T-helper 22 cell (primary cell): ENCODE results near the gene KDSR.

Experiments used
- DNase-seq: peaks from one replicate; pipeline ENCODE4 v3.0.0-alpha.2; 2020; ENCODE audit warnings: low read depth

KDSR gene

GRCh38 chr18:63306819-63307550, 60.0 kb downstream of the KDSR start:
- no peak for DNase-seq

- DNase-seq: no peak
Measured at GRCh38 chr18:63306249-63306648, 60.8 kb downstream of the KDSR start.

- DNase-seq: no peak
Measured at GRCh38 chr18:63303547-63303946, 63.5 kb downstream of the KDSR start.

GRCh38 chr18:63302636-63303405, 64.2 kb downstream of the KDSR start:
- no peak for DNase-seq

DNA sequence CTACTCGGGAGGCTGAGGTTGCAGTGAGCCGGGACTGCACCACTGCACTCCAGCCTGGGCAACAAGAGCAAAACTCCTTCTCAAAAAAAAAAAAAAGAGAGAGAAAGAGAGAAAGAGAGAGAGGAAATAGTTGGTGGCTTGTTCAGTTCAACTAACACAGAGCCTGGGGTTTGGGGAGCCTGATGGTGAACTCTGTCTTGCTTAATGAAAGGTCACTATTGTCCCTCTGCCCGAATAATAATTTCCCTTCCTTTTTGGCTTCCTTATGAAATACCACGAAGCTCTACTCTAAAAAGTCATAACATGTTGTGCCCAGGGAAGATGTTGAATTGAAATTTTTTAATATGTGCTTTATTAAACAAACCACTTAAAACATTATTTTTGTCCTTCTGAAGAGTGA, 64.8 kb downstream of the KDSR start:
- DNase-seq: no peak

- no peak for DNase-seq
Measured at GRCh38 chr18:63301434-63301833, 65.6 kb downstream of the KDSR start.

GRCh38 chr18:63299837-63300745, 66.9 kb downstream of the KDSR start:
- DNase-seq: no peak

DNA sequence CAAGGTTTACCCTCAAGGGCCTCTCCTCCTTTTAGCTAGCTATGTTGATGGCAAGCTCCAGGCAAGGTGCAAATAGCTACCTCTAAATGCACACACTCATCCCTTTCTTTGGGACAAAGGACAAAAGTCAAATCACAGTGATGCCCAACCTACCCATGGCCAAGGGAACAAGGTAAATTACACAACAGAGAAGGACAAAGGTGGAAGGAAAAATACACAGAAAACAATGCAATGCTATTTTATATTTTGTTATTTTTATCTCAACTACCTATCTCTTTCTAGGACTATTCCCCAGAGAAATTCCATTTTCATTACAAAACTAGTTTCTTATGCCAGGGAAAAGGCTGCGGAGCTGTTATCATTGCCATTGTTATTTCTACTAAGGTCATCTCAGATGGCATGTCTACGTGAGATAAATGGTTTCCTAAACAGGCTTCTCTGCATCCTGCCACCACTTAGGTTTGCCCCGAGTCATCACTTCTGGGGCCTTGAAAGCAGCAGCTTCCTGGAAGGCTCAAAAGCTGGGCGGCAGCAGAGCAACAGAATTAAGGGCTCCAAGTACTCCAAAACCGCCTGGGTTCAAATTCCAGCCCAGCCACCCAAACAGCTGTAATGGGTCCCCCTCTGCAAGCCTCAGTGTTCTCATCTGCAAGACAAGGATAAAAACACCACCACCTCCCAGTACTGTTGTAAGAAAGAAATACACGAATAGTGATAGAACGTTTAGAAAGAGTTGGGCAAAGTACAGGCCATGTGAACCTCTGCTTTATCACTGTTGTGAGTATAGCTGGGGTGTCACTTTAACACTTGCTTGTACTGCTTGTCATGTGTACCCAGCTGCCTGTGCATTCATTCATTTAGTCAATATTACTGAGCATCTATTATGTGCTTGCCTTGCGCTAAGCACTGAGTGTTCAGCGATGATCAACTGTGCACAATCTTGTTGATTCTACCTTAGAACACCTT, 68.3 kb downstream of the KDSR start:
- DNase-seq: no peak

DNA sequence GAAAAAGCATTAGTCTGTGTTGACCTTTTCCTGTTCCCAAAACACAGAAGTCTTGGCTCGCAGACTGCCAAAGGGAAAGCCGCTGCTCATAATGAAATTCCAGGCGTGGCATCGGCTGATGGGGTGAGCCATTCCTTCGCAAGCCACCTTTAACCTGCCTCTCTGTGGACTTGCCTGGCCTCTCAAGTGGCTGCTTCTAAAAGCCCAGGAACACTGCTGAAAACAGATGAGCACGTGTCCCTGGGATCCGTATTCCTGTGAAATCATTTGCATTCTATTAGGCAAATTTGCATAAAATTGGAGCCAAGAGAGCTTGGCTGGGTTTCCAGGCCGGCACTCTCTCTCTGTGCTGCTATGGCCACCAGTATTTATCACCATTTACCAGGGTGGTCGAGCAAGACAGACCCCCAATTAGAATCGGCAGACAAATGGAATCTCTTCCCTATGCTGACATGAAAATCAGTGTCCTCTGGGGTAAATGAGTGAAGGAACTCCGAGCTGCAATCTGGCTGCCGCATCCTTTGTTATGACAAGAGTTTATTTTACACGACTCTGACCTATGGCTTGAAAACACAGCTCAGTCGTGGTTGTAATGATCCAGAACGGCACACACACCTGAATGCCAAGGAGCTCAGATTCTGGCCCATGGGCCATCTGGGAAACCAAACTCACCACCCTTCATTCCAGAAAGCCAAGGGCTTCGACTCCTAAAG, 69.2 kb downstream of the KDSR start:
- no peak for DNase-seq

- no peak for DNase-seq
Measured at GRCh38 chr18:63293935-63294334, 73.1 kb downstream of the KDSR start.

DNA sequence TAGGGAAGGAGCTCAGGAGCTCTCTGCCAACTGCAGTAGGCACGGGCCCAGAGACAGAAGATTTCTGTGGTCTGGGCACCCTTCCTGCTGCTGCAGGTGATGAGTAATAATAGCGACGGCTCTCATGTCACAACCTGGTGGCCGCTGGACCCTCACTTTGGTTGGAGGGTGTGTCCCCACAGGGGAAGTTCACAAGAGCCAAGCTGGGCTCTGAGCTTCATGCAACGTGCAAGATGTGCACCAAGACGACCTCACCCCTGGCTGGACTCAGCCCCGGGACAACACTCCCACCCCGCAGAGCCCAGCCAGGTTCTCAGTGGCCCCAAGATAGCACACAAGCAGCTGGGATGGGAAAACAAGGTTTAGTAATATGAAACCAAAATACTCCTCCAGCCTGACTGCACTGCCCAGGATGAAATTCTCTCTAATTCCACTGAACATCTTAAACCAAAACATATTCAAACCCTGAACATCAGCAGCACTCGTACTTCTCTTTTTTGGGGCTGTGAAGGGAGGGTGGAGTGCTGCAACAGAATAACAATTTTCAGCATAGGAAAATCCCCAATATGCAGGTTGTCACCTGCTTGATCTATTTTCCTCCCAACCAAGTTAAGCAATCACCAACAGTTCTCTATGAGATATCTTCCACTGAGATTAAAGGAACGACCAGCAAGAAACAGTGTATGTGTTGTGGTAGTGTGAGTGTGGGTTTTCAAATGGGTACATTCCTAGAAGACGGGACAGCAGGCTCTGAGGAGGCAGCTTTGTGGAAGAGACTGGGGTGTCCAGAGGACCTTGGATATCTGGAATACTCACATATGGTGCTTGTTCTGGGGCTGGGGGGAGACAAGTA, 73.9 kb downstream of the KDSR start:
- no peak for DNase-seq

- no peak for DNase-seq
Measured at GRCh38 chr18:63291278-63291677, 75.7 kb downstream of the KDSR start.

- DNase-seq: no peak
Measured at GRCh38 chr18:63290821-63291200, 76.2 kb downstream of the KDSR start.

- DNase-seq: no peak
Measured at GRCh38 chr18:63290166-63290820, 76.7 kb downstream of the KDSR start.

- no peak for DNase-seq
Measured at GRCh38 chr18:63288311-63288710, 78.7 kb downstream of the KDSR start.

DNA sequence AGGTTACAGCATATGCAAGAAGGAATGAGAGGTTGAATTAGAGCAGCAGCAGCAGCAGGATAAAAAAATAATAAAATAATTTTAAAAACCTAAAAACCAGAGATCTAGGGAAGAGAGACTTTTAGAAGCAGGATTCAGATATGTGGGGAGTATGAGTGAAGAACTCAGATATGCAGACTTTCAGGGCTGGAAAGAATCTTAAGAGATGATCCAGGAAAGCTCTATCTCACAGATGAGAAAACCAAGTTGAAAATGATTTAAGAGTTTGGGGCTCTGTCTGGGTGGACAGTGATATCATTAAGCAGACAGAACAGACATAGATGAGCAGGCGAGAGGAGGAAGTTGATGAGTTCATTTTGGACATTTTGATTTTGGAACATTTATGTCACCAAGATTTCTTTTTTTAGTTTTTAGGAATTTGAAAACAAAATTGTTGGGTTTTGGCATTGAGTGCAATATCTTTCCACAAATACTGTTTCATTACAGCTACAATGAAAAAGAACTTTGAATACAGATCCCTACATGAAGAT, 79.2 kb downstream of the KDSR start:
- DNase-seq: no peak

DNA sequence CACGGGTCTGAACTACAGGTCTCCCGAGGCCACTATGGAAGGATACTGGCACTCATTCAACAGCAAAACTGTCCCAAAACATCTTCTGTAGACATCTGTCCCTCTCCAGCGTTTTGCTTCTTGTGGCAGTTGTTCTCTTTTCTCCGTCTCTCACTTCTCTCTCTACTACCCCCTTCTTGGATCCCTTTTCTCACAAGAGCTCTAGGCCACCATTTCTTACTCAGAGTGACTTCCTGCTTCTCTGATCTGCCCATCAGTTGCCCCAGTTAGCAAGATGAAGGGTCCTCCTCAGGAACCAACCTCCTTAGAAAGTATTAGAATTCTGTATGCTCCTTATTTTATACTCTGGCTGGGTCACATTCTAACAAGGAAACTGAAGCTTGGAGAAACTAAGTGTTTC, 80.1 kb downstream of the KDSR start:
- no peak for DNase-seq

- DNase-seq: no peak
Measured at GRCh38 chr18:63284827-63285733, 81.9 kb downstream of the KDSR start.
